ENCODE data around the gene IL1R2. TPM values are rescaled to one million over a fixed set of nuclear protein-coding genes. Genes with fewer than 3 reads are reported as not detected.

Gene IL1R2
- polyA plus RNA-seq, 1 donor (not counting 4 experiments of a cell fraction or from before 2014, with no cell fraction given): 57.3 TPM

- H3K9me3 ChIP-seq (ENCODE audit: control insufficient read depth, low read depth, low read length): no peaks in the 10 kb centered on the region
- peaks cover 5% of the 10 kb centered on the region for H3K79me2 ChIP-seq (ENCODE audit: control insufficient read depth, insufficient read depth, low read length)
- H2AFZ ChIP-seq (ENCODE audit: control insufficient read depth, low read length): no peak overlapping the region
- no peaks in the 10 kb centered on the region for H4K20me1 ChIP-seq (ENCODE audit: control insufficient read depth, extremely low read depth, insufficient read depth, low read length)
- H3K27ac ChIP-seq (ENCODE audit: control insufficient read depth, insufficient read depth, low read length): no peak overlapping the region
- DNase-seq (ENCODE audit: low read depth, low spot score): no peak
- dilution Hi-C loops (cut with MboI; ENCODE audit: extremely low pct_ligation_motif_present, low sequenced_read_pairs): loop anchor here (25.0 kb wide), 1 partner anchor 158 kb away; no protein-coding TSS in a partner anchor
- no peak overlapping the region for H3K4me3 ChIP-seq (ENCODE audit: control insufficient read depth in 2 of 3, extremely low read depth in 1 of 3, insufficient read depth in 2 of 3, low read depth in 1 of 3, low read length in 3 of 3)
- no peaks in the 10 kb centered on the region for H3K9me1 ChIP-seq (ENCODE audit: control insufficient read depth, extremely low read depth, insufficient read depth, low read length)
- H3K9ac ChIP-seq (ENCODE audit: control insufficient read depth, extremely low read depth, insufficient read depth, low read length): no peak overlapping the region
- H3K27me3 ChIP-seq (ENCODE audit: control insufficient read depth, extremely low read depth, insufficient read depth, low read length): no peaks in the 10 kb centered on the region
- TF ChIP-seq CTCF (optimal IDR thresholded peaks at IDR 0.05 in 1 of 3, IDR thresholded peaks at IDR 0.05 in 1 of 3, conservative IDR thresholded peaks at IDR 0.05 in 1 of 3; ENCODE audit: extremely low read depth in 1 of 3, insufficient read depth in 2 of 3, low read length in 3 of 3): no peak
- TF ChIP-seq EZH2 (IDR thresholded peaks at IDR 0.05; ENCODE audit: low read length): no peak
- no peaks in the 10 kb centered on the region for H3K36me3 ChIP-seq (ENCODE audit: control insufficient read depth in 2 of 2, extremely low read depth in 1 of 2, insufficient read depth in 2 of 2, low read length in 2 of 2)
- peaks cover 48% of the 10 kb centered on the region for H3K4me1 ChIP-seq (ENCODE audit: control insufficient read depth, extremely low read depth, insufficient read depth, low read length)
- FAIRE-seq: no peak
- no peak overlapping the region for H3K4me2 ChIP-seq (ENCODE audit: control insufficient read depth, extremely low read depth, insufficient read depth, low read depth, low read length)
Measured at GRCh38 chr2:102004581-102004980, 12.8 kb downstream of the IL1R2 start.

- FAIRE-seq: no peak
- dilution Hi-C loops (cut with MboI; ENCODE audit: extremely low pct_ligation_motif_present, low sequenced_read_pairs): loop anchor here (25.0 kb wide), 1 partner anchor 157 kb away; no protein-coding TSS in a partner anchor
- H3K79me2 ChIP-seq (ENCODE audit: control insufficient read depth, insufficient read depth, low read length): peaks cover 5% of the 10 kb centered on the region
Measured at GRCh38 chr2:102005449-102005848, 13.7 kb downstream of the IL1R2 start.

More at GRCh38 chr2:102005449-102005848, 13.7 kb downstream of the IL1R2 start:
- no peaks in the 10 kb centered on the region for H4K20me1 ChIP-seq (ENCODE audit: control insufficient read depth, extremely low read depth, insufficient read depth, low read length)
- no peak for DNase-seq (ENCODE audit: low read depth, low spot score)
- H3K4me1 ChIP-seq (ENCODE audit: control insufficient read depth, extremely low read depth, insufficient read depth, low read length): peaks cover 40% of the 10 kb centered on the region
- H3K27me3 ChIP-seq (ENCODE audit: control insufficient read depth, extremely low read depth, insufficient read depth, low read length): no peaks in the 10 kb centered on the region
- no peaks in the 10 kb centered on the region for H3K9me1 ChIP-seq (ENCODE audit: control insufficient read depth, extremely low read depth, insufficient read depth, low read length)
- H3K4me2 ChIP-seq (ENCODE audit: control insufficient read depth, extremely low read depth, insufficient read depth, low read depth, low read length): no peak overlapping the region
- no peak overlapping the region for H3K4me3 ChIP-seq (ENCODE audit: control insufficient read depth in 2 of 3, extremely low read depth in 1 of 3, insufficient read depth in 2 of 3, low read depth in 1 of 3, low read length in 3 of 3)
- no peaks in the 10 kb centered on the region for H3K36me3 ChIP-seq (ENCODE audit: control insufficient read depth in 2 of 2, extremely low read depth in 1 of 2, insufficient read depth in 2 of 2, low read length in 2 of 2)
- H3K9ac ChIP-seq (ENCODE audit: control insufficient read depth, extremely low read depth, insufficient read depth, low read length): no peak overlapping the region
- H3K9me3 ChIP-seq (ENCODE audit: control insufficient read depth, low read depth, low read length): no peaks in the 10 kb centered on the region
- no peak overlapping the region for H3K27ac ChIP-seq (ENCODE audit: control insufficient read depth, insufficient read depth, low read length)
- TF ChIP-seq EZH2 (IDR thresholded peaks at IDR 0.05; ENCODE audit: low read length): no peak
- no peak for TF ChIP-seq CTCF (optimal IDR thresholded peaks at IDR 0.05 in 1 of 3, IDR thresholded peaks at IDR 0.05 in 1 of 3, conservative IDR thresholded peaks at IDR 0.05 in 1 of 3; ENCODE audit: extremely low read depth in 1 of 3, insufficient read depth in 2 of 3, low read length in 3 of 3)
- H2AFZ ChIP-seq (ENCODE audit: control insufficient read depth, low read length): no peak overlapping the region

Data from keratinocyte (primary cell).